Measurements from ENCODE around the gene SMYD2. TPM values are rescaled to one million over a fixed set of nuclear protein-coding genes. Genes with fewer than 3 reads are reported as not detected.
A peak's percentile ranks its signal among the peaks of the same experiment; 100 is the strongest.

The SMYD2 gene
- 10 to 100 TPM; 35.8 to 70.2 (median 37.0) TPM for polyA plus RNA-seq

GRCh38 chr1:214281021-214281719, at the start of gene SMYD2:
TSS of gene SMYD2 (plus strand) at chr1:214281159. CDS start at chr1:214281255, 96 bp downstream.
- no peaks in the 10 kb centered on the region for H3K36me3 Mint-ChIP-seq
- H3K4me1 Mint-ChIP-seq: peaks cover 46 to 67% of the 10 kb centered on the region in 2 donors
- H3K4me3 Mint-ChIP-seq: peak within 1 kb of the TSS; percentile 85 to 94 (median 91)
- no peaks in the 10 kb centered on the region for H3K9me3 Mint-ChIP-seq
- peaks cover 3 to 4% (median 4%) of the 10 kb centered on the region in 3 donors for H3K27me3 Mint-ChIP-seq (ENCODE audit: low read depth in 3 of 3)
- peak within 1 kb of the TSS; percentile 81 to 94 (median 91) for H3K27ac Mint-ChIP-seq
- DNase-seq: peak; percentile 68 to 77 (median 72)

- H3K27ac Mint-ChIP-seq: no peak overlapping the region
- no peak overlapping the region for H3K4me3 Mint-ChIP-seq
- H3K9me3 Mint-ChIP-seq: no peaks in the 10 kb centered on the region
- no peaks in the 10 kb centered on the region for H3K4me1 Mint-ChIP-seq
- H3K27me3 Mint-ChIP-seq (ENCODE audit: low read depth in 3 of 3): peaks cover 2 to 14% (median 5%) of the 10 kb centered on the region in 3 donors
- no peak for DNase-seq
- no peaks in the 10 kb centered on the region for H3K36me3 Mint-ChIP-seq
Observed at GRCh38 chr1:214233856-214234634, 46.9 kb upstream of the SMYD2 start.

- Mint-ChIP-seq H3K27me3 (ENCODE audit: low read depth in 3 of 3) (peaks cover 2 to 14% (median 5%) of the 10 kb centered on the region in 3 donors), H3K9me3 (no peaks in the 10 kb centered on the region), H3K27ac (no peak overlapping the region), H3K36me3 (no peaks in the 10 kb centered on the region), H3K4me3 (no peak overlapping the region), H3K4me1 (no peaks in the 10 kb centered on the region)
- no peak for DNase-seq
Observed at GRCh38 chr1:214234635-214235025, 46.3 kb upstream of the SMYD2 start.

- no peak overlapping the region for H3K4me3 Mint-ChIP-seq
- H3K36me3 Mint-ChIP-seq: no peaks in the 10 kb centered on the region
- peaks cover 3 to 14% (median 4%) of the 10 kb centered on the region in 3 donors for H3K27me3 Mint-ChIP-seq (ENCODE audit: low read depth in 3 of 3)
- DNase-seq: no peak
- H3K9me3 Mint-ChIP-seq: no peaks in the 10 kb centered on the region
- no peak overlapping the region for H3K27ac Mint-ChIP-seq
- no peaks in the 10 kb centered on the region for H3K4me1 Mint-ChIP-seq
Observed at GRCh38 chr1:214236477-214236876, 44.5 kb upstream of the SMYD2 start.

GRCh38 chr1:214241060-214241459, 39.9 kb upstream of the SMYD2 start:
- Mint-ChIP-seq H3K36me3 (no peaks in the 10 kb centered on the region), H3K4me3 (no peak overlapping the region), H3K27me3 (ENCODE audit: low read depth in 3 of 3) (peaks cover 4 to 12% (median 4%) of the 10 kb centered on the region in 3 donors), H3K27ac (no peak overlapping the region), H3K9me3 (no peaks in the 10 kb centered on the region), H3K4me1 (no peaks in the 10 kb centered on the region)
- DNase-seq: no peak

- Mint-ChIP-seq H3K4me1 (no peaks in the 10 kb centered on the region), H3K4me3 (no peak overlapping the region), H3K9me3 (no peaks in the 10 kb centered on the region), H3K27ac (no peak overlapping the region), H3K27me3 (ENCODE audit: low read depth in 3 of 3) (peaks cover 2 to 10% (median 7%) of the 10 kb centered on the region in 3 donors), H3K36me3 (no peaks in the 10 kb centered on the region)
- DNase-seq: no peak
Observed at GRCh38 chr1:214244252-214244651, 36.7 kb upstream of the SMYD2 start.

- no peaks in the 10 kb centered on the region for H3K4me1 Mint-ChIP-seq
- no peak for DNase-seq
- H3K27ac Mint-ChIP-seq: no peak overlapping the region
- H3K4me3 Mint-ChIP-seq: no peak overlapping the region
- H3K27me3 Mint-ChIP-seq (ENCODE audit: low read depth in 3 of 3): peaks cover 2 to 12% (median 9%) of the 10 kb centered on the region in 3 donors
- no peaks in the 10 kb centered on the region for H3K9me3 Mint-ChIP-seq
- no peaks in the 10 kb centered on the region for H3K36me3 Mint-ChIP-seq
Observed at GRCh38 chr1:214244841-214245240, 36.1 kb upstream of the SMYD2 start.

GRCh38 chr1:214247501-214248041, 33.4 kb upstream of the SMYD2 start:
- H3K27me3 Mint-ChIP-seq (ENCODE audit: low read depth in 3 of 3): peaks cover 3 to 10% (median 7%) of the 10 kb centered on the region in 3 donors
- no peaks in the 10 kb centered on the region for H3K36me3 Mint-ChIP-seq
- no peak overlapping the region for H3K4me3 Mint-ChIP-seq
- no peak for DNase-seq
- no peak overlapping the region for H3K27ac Mint-ChIP-seq
- no peaks in the 10 kb centered on the region for H3K4me1 Mint-ChIP-seq
- no peaks in the 10 kb centered on the region for H3K9me3 Mint-ChIP-seq

GRCh38 chr1:214248311-214249085, 32.5 kb upstream of the SMYD2 start:
- DNase-seq: no peak
- Mint-ChIP-seq H3K36me3 (no peaks in the 10 kb centered on the region), H3K27ac (no peak overlapping the region), H3K4me1 (no peaks in the 10 kb centered on the region), H3K9me3 (no peaks in the 10 kb centered on the region), H3K27me3 (ENCODE audit: low read depth in 3 of 3) (peaks cover 3 to 10% (median 7%) of the 10 kb centered on the region in 3 donors), H3K4me3 (no peak overlapping the region)

GRCh38 chr1:214249651-214250050, 31.3 kb upstream of the SMYD2 start:
- no peak overlapping the region for H3K4me3 Mint-ChIP-seq
- no peaks in the 10 kb centered on the region for H3K4me1 Mint-ChIP-seq
- H3K27me3 Mint-ChIP-seq (ENCODE audit: low read depth in 3 of 3): peaks cover 3 to 7% (median 7%) of the 10 kb centered on the region in 3 donors
- H3K36me3 Mint-ChIP-seq: no peaks in the 10 kb centered on the region
- H3K9me3 Mint-ChIP-seq: no peaks in the 10 kb centered on the region
- DNase-seq: no peak
- H3K27ac Mint-ChIP-seq: no peak overlapping the region

GRCh38 chr1:214251354-214251753, 29.6 kb upstream of the SMYD2 start:
- Mint-ChIP-seq H3K4me1 (no peaks in the 10 kb centered on the region), H3K36me3 (no peaks in the 10 kb centered on the region), H3K9me3 (no peaks in the 10 kb centered on the region), H3K4me3 (no peak overlapping the region), H3K27me3 (ENCODE audit: low read depth in 3 of 3) (peaks cover 3 to 12% (median 5%) of the 10 kb centered on the region in 3 donors), H3K27ac (no peak overlapping the region)
- no peak for DNase-seq

GRCh38 chr1:214255509-214255908, 25.4 kb upstream of the SMYD2 start:
- Mint-ChIP-seq H3K9me3 (no peaks in the 10 kb centered on the region), H3K36me3 (no peaks in the 10 kb centered on the region), H3K27me3 (ENCODE audit: low read depth in 3 of 3) (peaks cover 4 to 13% (median 7%) of the 10 kb centered on the region in 3 donors), H3K4me3 (no peak overlapping the region), H3K27ac (no peak overlapping the region), H3K4me1 (no peaks in the 10 kb centered on the region)
- DNase-seq: no peak

- Mint-ChIP-seq H3K36me3 (no peaks in the 10 kb centered on the region), H3K27me3 (ENCODE audit: low read depth in 3 of 3) (peaks cover 8 to 31% (median 10%) of the 10 kb centered on the region in 3 donors), H3K27ac (no peak overlapping the region), H3K9me3 (no peaks in the 10 kb centered on the region), H3K4me1 (peaks cover 1 to 6% of the 10 kb centered on the region in 2 donors), H3K4me3 (no peak overlapping the region)
- no peak for DNase-seq
Observed at GRCh38 chr1:214259353-214259977, 21.5 kb upstream of the SMYD2 start.
